IMR-90 (cell line): ENCODE data around the gene SLC26A3. TPM values are rescaled to one million over a fixed set of nuclear protein-coding genes. Genes with fewer than 3 reads are reported as not detected.

Experiments used
- ATAC-seq: fragments of 200-7000 bp; cut with Tn5 transposase; 2 replicates; pipeline ENCODE4 v1.9.1; 2020; ENCODE audit warnings: low read depth, mild to moderate bottlenecking, moderate library complexity
- BruUV-seq: library from RNA; stranded (reverse); fragments of 400-500 nt; replicated peaks from 2 replicates; lab custom pipeline; 2021; lab: Mats Ljungman, UMichigan
- CTCF ChIA-PET: fragments of 300-600 bp; formaldehyde crosslinking; extraction: SDS; loops from one replicate; lab custom pipeline; 2021; ENCODE audit warnings: antibody characterized with exemption; lab: Yijun Ruan, JAX
- POLR2A ChIA-PET: fragments of 300-600 bp; sonication (Branson Sonifier 250); formaldehyde crosslinking; loops from one replicate; lab custom pipeline; 2022; ENCODE audit warnings: antibody characterized with exemption; ENCODE audit not compliant: unreplicated experiment; lab: Charles Lee
- DNase-seq: peaks from one replicate; pipeline ENCODE4 v3.0.0; 2013
- H2AFZ ChIP-seq: replicated peaks from 2 replicates; pipeline ENCODE3; 2013; ENCODE audit warnings: low read length, mild to moderate bottlenecking; ENCODE audit not compliant: poor library complexity
- H2AK5ac ChIP-seq: 2 replicates; pipeline ENCODE4 v1.6.1; 2013; ENCODE audit warnings: low read depth, low read length, inconsistent platforms
- H2AK9ac ChIP-seq: replicated peaks from 2 replicates; pipeline ENCODE3; 2013; ENCODE audit warnings: mild to moderate bottlenecking, low read depth, low read length, moderate library complexity; ENCODE audit not compliant: poor library complexity
- H2BK120ac ChIP-seq: 2 replicates; pipeline ENCODE4 v1.6.1; 2013; ENCODE audit warnings: low read depth, low read length, inconsistent platforms
- H2BK15ac ChIP-seq: 3 replicates; pipeline ENCODE4 v1.6.1; 2013; ENCODE audit warnings: low read depth, low read length, inconsistent platforms
- H2BK20ac ChIP-seq: 2 replicates; pipeline ENCODE4 v1.6.1; 2013; ENCODE audit warnings: low read depth, mild to moderate bottlenecking, inconsistent platforms, low read length, moderate library complexity
- H2BK5ac ChIP-seq: 2 replicates; pipeline ENCODE4 v1.6.1; 2013; ENCODE audit warnings: mild to moderate bottlenecking, low read depth, low read length, inconsistent platforms; ENCODE audit not compliant: poor library complexity, severe bottlenecking
- H3K14ac ChIP-seq: replicated peaks from 2 replicates; pipeline ENCODE4 v1.6.1; 2013; ENCODE audit warnings: low read depth, low read length, inconsistent platforms
- H3K18ac ChIP-seq: 2 replicates; pipeline ENCODE4 v1.6.1; 2013; ENCODE audit warnings: low read depth, low read length, control low read depth
- H3K23ac ChIP-seq: 2 replicates; pipeline ENCODE4 v1.6.1; 2013; ENCODE audit warnings: low read depth, low read length, inconsistent platforms
- H3K27ac ChIP-seq: 2 replicates; pipeline ENCODE4 v1.5.1; 2013; ENCODE audit warnings: mild to moderate bottlenecking, control low read depth, low read length; ENCODE audit not compliant: insufficient read depth
- H3K27me3 ChIP-seq: 2 replicates; pipeline ENCODE4 v1.6.1; 2013; ENCODE audit warnings: low read length; ENCODE audit not compliant: control insufficient read depth, insufficient read depth
- H3K36me3 ChIP-seq: 2 replicates; pipeline ENCODE4 v1.6.1; 2013; ENCODE audit warnings: low read length, mixed read lengths; ENCODE audit not compliant: control insufficient read depth, insufficient read depth
- H3K4ac ChIP-seq: 2 replicates; pipeline ENCODE4 v1.6.1; 2013; ENCODE audit warnings: low read depth, low read length, inconsistent platforms
- H3K4me1 ChIP-seq: 2 replicates; pipeline ENCODE4 v1.6.1; 2013; ENCODE audit warnings: low read length, mixed read lengths; ENCODE audit not compliant: control insufficient read depth, insufficient read depth
- H3K4me2 ChIP-seq: 2 replicates; pipeline ENCODE4 v1.6.1; 2013; ENCODE audit warnings: low read depth, mild to moderate bottlenecking, control low read depth, low read length, moderate library complexity
- H3K4me3 ChIP-seq: 2 replicates; pipeline ENCODE4 v1.5.1; 2013; ENCODE audit warnings: low read depth, mild to moderate bottlenecking, control low read depth, low read length, moderate library complexity; ENCODE audit not compliant: insufficient read depth
- H3K56ac ChIP-seq: 2 replicates; pipeline ENCODE4 v1.6.1; 2013; ENCODE audit warnings: low read length, inconsistent platforms; ENCODE audit not compliant: insufficient read depth; ENCODE audit errors: extremely low read depth
- H3K79me1 ChIP-seq, 2 experiments: 2 replicates each; pipeline ENCODE4 v1.6.1; 2013; ENCODE audit warnings: low read length in 2 of 2, inconsistent platforms in 1 of 2, low read depth in 1 of 2
- H3K9ac ChIP-seq: 2 replicates; pipeline ENCODE4 v1.6.1; 2013; ENCODE audit warnings: low read depth, low read length, control low read depth
- H3K9me1 ChIP-seq: 2 replicates; pipeline ENCODE4 v1.6.1; 2013; ENCODE audit warnings: low read length, inconsistent platforms; ENCODE audit not compliant: insufficient read depth
- H3K9me3 ChIP-seq: 2 replicates; pipeline ENCODE4 v1.6.1; 2013; ENCODE audit warnings: low read length; ENCODE audit not compliant: control insufficient read depth, insufficient read depth
- H4K20me1 ChIP-seq: 2 replicates; pipeline ENCODE4 v1.6.1; 2013; ENCODE audit warnings: low read length, inconsistent platforms; ENCODE audit not compliant: insufficient read depth
- H4K5ac ChIP-seq: 2 replicates; pipeline ENCODE4 v1.6.1; 2013; ENCODE audit warnings: mild to moderate bottlenecking, low read depth, low read length, control low read depth
- H4K8ac ChIP-seq, 2 experiments: 2 replicates each; pipeline ENCODE4 v1.6.1; 2013; ENCODE audit warnings: low read depth in 2 of 2, low read length in 2 of 2, control low read depth in 1 of 2, inconsistent platforms in 1 of 2
- H4K91ac ChIP-seq: 2 replicates; pipeline ENCODE4 v1.6.1; 2013; ENCODE audit warnings: low read depth, low read length, inconsistent platforms; ENCODE audit not compliant: insufficient read depth
- BHLHE40 ChIP-seq: fragments of 150-350 bp; IDR thresholded peaks from 2 replicates; pipeline ENCODE4 v1.6.1; 2016; ENCODE audit warnings: mild to moderate bottlenecking, low read depth, low read length
- CEBPB ChIP-seq: IDR thresholded peaks from 2 replicates; pipeline ENCODE4 v1.6.1; 2012; ENCODE audit warnings: low read depth, low read length, improper control_type of control experiment
- CHD1 ChIP-seq: IDR thresholded peaks from 2 replicates; pipeline ENCODE4 v1.6.1; 2012; ENCODE audit warnings: low read depth, low read length, improper control_type of control experiment
- FOS ChIP-seq: fragments of 150-350 bp; IDR thresholded peaks from 2 replicates; pipeline ENCODE4 v1.6.1; 2016; ENCODE audit warnings: low read depth, low read length
- MAZ ChIP-seq: IDR thresholded peaks from 2 replicates; pipeline ENCODE4 v1.6.1; 2012; ENCODE audit warnings: low read depth, mild to moderate bottlenecking, low read length, improper control_type of control experiment, moderate library complexity, borderline replicate concordance
- MXI1 ChIP-seq: IDR thresholded peaks from 2 replicates; pipeline ENCODE4 v1.6.1; 2012; ENCODE audit warnings: low read depth, mild to moderate bottlenecking, low read length, moderate library complexity, borderline replicate concordance
- NFE2L2 ChIP-seq: fragments of 150-350 bp; IDR thresholded peaks from 2 replicates; pipeline ENCODE4 v1.6.1; 2016; ENCODE audit warnings: low read depth, mild to moderate bottlenecking, low read length
- POLR2A ChIP-seq: IDR thresholded peaks from 2 replicates; pipeline ENCODE4 v1.6.1; 2012; ENCODE audit warnings: mild to moderate bottlenecking, low read depth, low read length
- RAD21 ChIP-seq: IDR thresholded peaks from 2 replicates; pipeline ENCODE4 v1.6.1; 2012; ENCODE audit warnings: low read length, improper control_type of control experiment
- RCOR1 ChIP-seq: IDR thresholded peaks from 2 replicates; pipeline ENCODE4 v1.6.1; 2012; ENCODE audit warnings: mild to moderate bottlenecking, low read length, improper control_type of control experiment; ENCODE audit not compliant: insufficient replicate concordance
- RFX5 ChIP-seq: IDR thresholded peaks from 2 replicates; pipeline ENCODE4 v1.8.0; 2012; ENCODE audit warnings: low read depth, mild to moderate bottlenecking, low read length, moderate library complexity
- SMC3 ChIP-seq: fragments of 150-350 bp; IDR thresholded peaks from 2 replicates; pipeline ENCODE4 v1.6.1; 2016; ENCODE audit warnings: low read depth, mild to moderate bottlenecking, antibody characterized with exemption, low read length, moderate library complexity
- WGBS, 2 experiments: methylation state at CpG; one replicate each; pipeline versions ENCODE4 v1.1.5 to v1.1.7; 2013; ENCODE audit warnings: missing lambda C conversion rate in 2 of 2; ENCODE audit not compliant: insufficient read length in 1 of 2; ENCODE audit errors: extremely low coverage in 2 of 2; 5-methylcytosine and 5-hydroxymethylcytosine counted together
- dilution Hi-C: fragments of 300-500 bp; cut with HindIII; formaldehyde crosslinking; loops from one replicate; pipeline ENCODE4 v1.14.3; 2018; ENCODE audit warnings: low sequenced_read_pairs; ENCODE audit not compliant: unreplicated experiment
- in situ Hi-C: fragments of 300-500 bp; cut with MboI; formaldehyde crosslinking; loops from 3 replicates; pipeline ENCODE4 v1.14.3; 2019; ENCODE audit warnings: low sequenced_read_pairs, inconsistent platforms, mixed read lengths
- intact Hi-C: fragments of 100-400 bp; cut with micrococcal nuclease; formaldehyde crosslinking; loops from 2 replicates; pipeline ENCODE4 v1.10.0; 2022
- polyA plus RNA-seq, 3 experiments: library from polyadenylated mRNA; depleted of rRNA; stranded (reverse); fragments of >200 nt; gene quantifications; 2 replicates each; pipeline ENCODE4 v1.2.3, GENCODE V29; 2012; ENCODE audit warnings: low replicate concordance in 1 of 3
- total RNA-seq: library from RNA; depleted of rRNA; stranded (reverse); fragments of >200 nt; gene quantifications from 2 replicates; pipeline ENCODE4 v1.2.3, GENCODE V29; 2012
- TF ChIP-seq, protein P1 (sequence below): conservative IDR thresholded peaks from 2 replicates; pipeline ENCODE4 v1.5.1; 2012; ENCODE audit warnings: mild to moderate bottlenecking, low read depth, low read length, improper control_type of control experiment
- TF ChIP-seq, protein P2 (sequence below): fragments of 150-350 bp; IDR thresholded peaks from 2 replicates; pipeline ENCODE4 v1.6.1; 2016; ENCODE audit warnings: low read depth, mild to moderate bottlenecking, low read length, moderate library complexity, borderline replicate concordance
- TF ChIP-seq, protein P3 (sequence below): fragments of 150-350 bp; IDR thresholded peaks from 2 replicates; pipeline ENCODE4 v1.6.1; 2017; ENCODE audit warnings: mild to moderate bottlenecking, antibody characterized with exemption, low read length, low read depth

SLC26A3 gene
- total and polyA plus RNA-seq, 2 of the 4 experiments (the other 2 are of a cell fraction), result not detected

DNA sequence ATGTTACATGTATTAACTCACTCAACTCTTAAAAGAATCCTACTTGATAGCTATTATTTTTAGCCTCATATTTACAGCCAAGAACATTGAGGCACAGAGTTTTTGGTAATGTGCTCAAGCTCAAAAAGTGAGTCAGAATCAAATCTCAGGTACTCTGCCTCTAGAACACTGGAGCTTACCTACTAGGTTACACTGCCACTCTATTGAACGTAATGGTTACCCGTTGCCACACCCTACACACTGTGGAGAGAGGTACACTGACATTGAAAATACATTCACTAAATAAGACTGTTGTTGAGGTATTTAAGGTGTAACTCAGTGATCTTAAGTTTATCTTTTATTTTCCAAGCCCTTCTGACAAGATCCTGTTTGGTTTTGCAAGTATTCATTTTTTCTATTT is 17.9 kb downstream of the SLC26A3 start:
- intact Hi-C loops (no loop called here), in situ Hi-C loops (no loop called here), dilution Hi-C loops (no loop called here)
- Histone ChIP-seq H3K27me3 (peaks cover 31% of the 10 kb centered on the region), H3K23ac (no peak overlapping the region), H4K5ac (no peak overlapping the region), H2AFZ (no peak overlapping the region), H3K4me3 (no peak overlapping the region), H2AK9ac (no peak overlapping the region), H2BK20ac (no peak overlapping the region), H4K8ac (no peak overlapping the region), H3K4me1 (no peaks in the 10 kb centered on the region), H4K20me1 (no peaks in the 10 kb centered on the region), H3K36me3 (no peaks in the 10 kb centered on the region), H3K4me2 (no peak overlapping the region), H2BK5ac (no peak overlapping the region), H3K14ac (no peak overlapping the region), H4K91ac (no peak overlapping the region), H3K4ac (no peak overlapping the region), H3K18ac (no peak overlapping the region), H3K9ac (no peak overlapping the region), H2BK15ac (no peak overlapping the region), H3K9me1 (no peaks in the 10 kb centered on the region; the same call in 1 of the 2 replicates), H3K79me1 (no peaks in the 10 kb centered on the region), H3K9me3 (no peaks in the 10 kb centered on the region), H3K27ac (no peak overlapping the region), H3K56ac (no peak overlapping the region), H2BK120ac (no peak overlapping the region), H2AK5ac (no peak overlapping the region)
- POLR2A ChIA-PET, result no interaction called here
- ATAC-seq (no peak), DNase-seq (no peak)
- no CpG with 5 or more reads among the region's 2 CpGs for WGBS, 2 experiments
- BruUV-seq, result no TSS peak
- TF ChIP-seq FOS (no peak), BHLHE40 (no peak), SMC3 (no peak), CEBPB (no peak), CHD1 (no peak), MXI1 (no peak), POLR2A (no peak), MAZ (no peak), RFX5 (no peak), RCOR1 (no peak), RAD21 (no peak), NFE2L2 (no peak)
- TF ChIP-seq, protein P1, sequence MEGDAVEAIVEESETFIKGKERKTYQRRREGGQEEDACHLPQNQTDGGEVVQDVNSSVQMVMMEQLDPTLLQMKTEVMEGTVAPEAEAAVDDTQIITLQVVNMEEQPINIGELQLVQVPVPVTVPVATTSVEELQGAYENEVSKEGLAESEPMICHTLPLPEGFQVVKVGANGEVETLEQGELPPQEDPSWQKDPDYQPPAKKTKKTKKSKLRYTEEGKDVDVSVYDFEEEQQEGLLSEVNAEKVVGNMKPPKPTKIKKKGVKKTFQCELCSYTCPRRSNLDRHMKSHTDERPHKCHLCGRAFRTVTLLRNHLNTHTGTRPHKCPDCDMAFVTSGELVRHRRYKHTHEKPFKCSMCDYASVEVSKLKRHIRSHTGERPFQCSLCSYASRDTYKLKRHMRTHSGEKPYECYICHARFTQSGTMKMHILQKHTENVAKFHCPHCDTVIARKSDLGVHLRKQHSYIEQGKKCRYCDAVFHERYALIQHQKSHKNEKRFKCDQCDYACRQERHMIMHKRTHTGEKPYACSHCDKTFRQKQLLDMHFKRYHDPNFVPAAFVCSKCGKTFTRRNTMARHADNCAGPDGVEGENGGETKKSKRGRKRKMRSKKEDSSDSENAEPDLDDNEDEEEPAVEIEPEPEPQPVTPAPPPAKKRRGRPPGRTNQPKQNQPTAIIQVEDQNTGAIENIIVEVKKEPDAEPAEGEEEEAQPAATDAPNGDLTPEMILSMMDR, result no peak
- TF ChIP-seq, protein P2, sequence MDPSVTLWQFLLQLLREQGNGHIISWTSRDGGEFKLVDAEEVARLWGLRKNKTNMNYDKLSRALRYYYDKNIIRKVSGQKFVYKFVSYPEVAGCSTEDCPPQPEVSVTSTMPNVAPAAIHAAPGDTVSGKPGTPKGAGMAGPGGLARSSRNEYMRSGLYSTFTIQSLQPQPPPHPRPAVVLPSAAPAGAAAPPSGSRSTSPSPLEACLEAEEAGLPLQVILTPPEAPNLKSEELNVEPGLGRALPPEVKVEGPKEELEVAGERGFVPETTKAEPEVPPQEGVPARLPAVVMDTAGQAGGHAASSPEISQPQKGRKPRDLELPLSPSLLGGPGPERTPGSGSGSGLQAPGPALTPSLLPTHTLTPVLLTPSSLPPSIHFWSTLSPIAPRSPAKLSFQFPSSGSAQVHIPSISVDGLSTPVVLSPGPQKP, result no peak
- TF ChIP-seq, protein P3, sequence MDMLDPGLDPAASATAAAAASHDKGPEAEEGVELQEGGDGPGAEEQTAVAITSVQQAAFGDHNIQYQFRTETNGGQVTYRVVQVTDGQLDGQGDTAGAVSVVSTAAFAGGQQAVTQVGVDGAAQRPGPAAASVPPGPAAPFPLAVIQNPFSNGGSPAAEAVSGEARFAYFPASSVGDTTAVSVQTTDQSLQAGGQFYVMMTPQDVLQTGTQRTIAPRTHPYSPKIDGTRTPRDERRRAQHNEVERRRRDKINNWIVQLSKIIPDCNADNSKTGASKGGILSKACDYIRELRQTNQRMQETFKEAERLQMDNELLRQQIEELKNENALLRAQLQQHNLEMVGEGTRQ, result no peak
- CTCF ChIA-PET, result no interaction called here
